ENCODE data around the gene FBXL13. TPM values are rescaled to one million over a fixed set of nuclear protein-coding genes. Genes with fewer than 3 reads are reported as not detected.
"Not testable (repeated sequence)": the region's sequence is repeated elsewhere in the genome, so short reads cannot be mapped to it uniquely, and the experiment has no call there.

Gene FBXL13
- total and polyA plus RNA-seq, 11 donors: 0.16 to 1.2 (median 0.41) TPM; not detected in 1

DNA sequence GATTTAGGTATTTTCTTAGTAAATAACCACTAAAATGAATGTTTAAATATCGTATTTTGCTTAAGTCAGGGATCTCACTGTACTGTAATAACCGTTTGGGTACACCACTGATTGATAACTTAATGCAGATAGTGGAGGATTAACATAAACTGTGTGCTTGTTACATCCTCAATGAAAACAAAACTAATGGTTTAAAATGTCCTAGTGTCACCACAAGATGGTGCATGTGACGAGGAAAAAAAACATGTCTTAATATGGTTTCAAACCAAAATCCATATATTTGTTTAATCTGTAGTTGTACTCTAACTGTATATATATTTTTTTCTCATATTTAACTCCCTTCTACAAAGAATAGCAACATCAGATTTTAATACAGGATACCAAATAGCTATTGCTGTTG lies 19.5 kb upstream of the FBXL13 start:
- no peak overlapping the region for H3K4me3 ChIP-seq
- no peaks in the 10 kb centered on the region for H3K9me3 ChIP-seq
- intact Hi-C loops (cut with DNase I): no loop called here
- no peaks in the 10 kb centered on the region for H3K27me3 ChIP-seq
- 47 to 66% (median 49%) methylated on average over 3 of the region's 3 CpGs for WGBS, 4 donors
- H3K27ac ChIP-seq: no peak overlapping the region
- H3K4me1 ChIP-seq: no peaks in the 10 kb centered on the region
- DNase-seq: no peak
- no peak for ATAC-seq
- peaks cover 0 to 82% (median 61%) of the 10 kb centered on the region in 9 donors for H3K36me3 ChIP-seq
- TF ChIP-seq, protein P1, sequence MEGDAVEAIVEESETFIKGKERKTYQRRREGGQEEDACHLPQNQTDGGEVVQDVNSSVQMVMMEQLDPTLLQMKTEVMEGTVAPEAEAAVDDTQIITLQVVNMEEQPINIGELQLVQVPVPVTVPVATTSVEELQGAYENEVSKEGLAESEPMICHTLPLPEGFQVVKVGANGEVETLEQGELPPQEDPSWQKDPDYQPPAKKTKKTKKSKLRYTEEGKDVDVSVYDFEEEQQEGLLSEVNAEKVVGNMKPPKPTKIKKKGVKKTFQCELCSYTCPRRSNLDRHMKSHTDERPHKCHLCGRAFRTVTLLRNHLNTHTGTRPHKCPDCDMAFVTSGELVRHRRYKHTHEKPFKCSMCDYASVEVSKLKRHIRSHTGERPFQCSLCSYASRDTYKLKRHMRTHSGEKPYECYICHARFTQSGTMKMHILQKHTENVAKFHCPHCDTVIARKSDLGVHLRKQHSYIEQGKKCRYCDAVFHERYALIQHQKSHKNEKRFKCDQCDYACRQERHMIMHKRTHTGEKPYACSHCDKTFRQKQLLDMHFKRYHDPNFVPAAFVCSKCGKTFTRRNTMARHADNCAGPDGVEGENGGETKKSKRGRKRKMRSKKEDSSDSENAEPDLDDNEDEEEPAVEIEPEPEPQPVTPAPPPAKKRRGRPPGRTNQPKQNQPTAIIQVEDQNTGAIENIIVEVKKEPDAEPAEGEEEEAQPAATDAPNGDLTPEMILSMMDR (IDR thresholded peaks at IDR 0.05): no peak
- TF ChIP-seq POLR2A (IDR thresholded peaks at IDR 0.05): no peak

DNA sequence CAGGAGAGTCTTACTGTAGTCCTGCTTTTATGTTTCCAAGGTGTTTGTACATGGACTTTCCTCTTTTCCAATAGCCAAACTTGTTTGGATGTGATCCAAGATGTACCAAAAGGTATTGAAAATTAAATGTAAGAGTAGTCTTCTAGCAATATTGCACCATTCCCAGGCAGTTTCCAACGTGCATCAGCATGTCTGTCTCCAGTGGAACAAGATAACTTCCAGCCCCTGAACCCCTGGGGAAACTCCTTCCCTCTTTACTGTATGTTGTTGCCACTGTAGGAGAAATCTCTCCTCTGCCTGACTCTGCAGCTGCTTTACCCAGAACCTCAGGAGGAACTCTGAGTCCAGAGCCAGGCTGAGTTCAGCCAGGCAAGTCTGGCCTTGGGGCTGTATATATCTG lies 18.8 kb upstream of the FBXL13 start:
- no peak for ATAC-seq

DNA sequence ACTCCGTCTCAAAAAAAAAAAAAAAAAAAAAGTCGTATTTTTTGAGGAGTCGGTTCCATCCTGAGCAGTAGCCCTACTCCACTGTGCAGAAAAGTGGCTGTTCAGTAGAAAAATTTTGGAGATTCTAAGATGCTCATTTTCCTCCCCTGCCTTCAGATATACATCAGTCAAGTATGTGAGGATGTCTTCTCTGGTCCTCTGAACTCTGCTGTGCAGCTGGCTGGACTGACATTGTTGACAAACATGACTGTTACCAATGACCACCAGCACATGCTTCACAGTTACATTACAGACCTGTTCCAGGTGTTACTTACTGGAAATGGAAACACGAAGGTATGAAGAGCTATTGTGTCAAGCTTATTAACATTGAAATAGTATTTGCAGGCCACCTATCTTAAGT lies 17.7 kb upstream of the FBXL13 start:
- WGBS, 4 donors: 65 to 84% (median 70%) methylated on average over 4 of the region's 4 CpGs
- H3K27me3 ChIP-seq; H3K27ac ChIP-seq; H3K4me3 ChIP-seq; DNase-seq; intact Hi-C loops (cut with DNase I); H3K4me1 ChIP-seq; ATAC-seq; H3K9me3 ChIP-seq: not testable (repeated sequence)
- peaks cover 0 to 85% (median 70%) of the 10 kb centered on the region in 9 donors for H3K36me3 ChIP-seq

More for the DNA sequence above, 18.8 kb upstream of the FBXL13 start:
- no peak overlapping the region for H3K4me3 ChIP-seq
- DNase-seq: no peak
- no peaks in the 10 kb centered on the region for H3K27me3 ChIP-seq
- intact Hi-C loops (cut with DNase I): no loop called here
- peaks cover 0 to 84% (median 68%) of the 10 kb centered on the region in 9 donors for H3K36me3 ChIP-seq
- no peaks in the 10 kb centered on the region for H3K9me3 ChIP-seq
- WGBS, 4 donors: 38 to 55% (median 49%) methylated on average over 1 of the region's 1 CpG
- no peaks in the 10 kb centered on the region for H3K4me1 ChIP-seq
- TF ChIP-seq, protein P1 (IDR thresholded peaks at IDR 0.05): no peak
- no peak for TF ChIP-seq POLR2A (IDR thresholded peaks at IDR 0.05)
- no peak overlapping the region for H3K27ac ChIP-seq

DNA sequence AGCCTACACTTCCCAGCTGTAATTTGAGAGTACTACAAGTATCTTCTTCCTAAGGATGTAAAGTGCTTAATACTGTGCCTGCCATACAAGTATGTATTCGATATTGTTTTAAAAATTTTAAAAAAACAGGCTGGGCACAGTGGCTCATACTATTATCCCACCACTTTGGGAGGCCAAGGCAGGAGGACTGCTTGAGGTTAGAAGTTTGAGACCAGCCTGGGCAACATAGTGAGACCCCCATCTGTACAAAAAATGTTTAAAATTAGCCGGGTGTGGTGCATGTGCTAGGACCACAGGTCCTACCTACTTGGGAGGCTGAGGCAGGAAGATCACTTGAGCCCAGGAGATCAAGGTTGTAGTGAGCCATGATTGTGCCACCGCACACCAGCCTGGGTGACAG lies 8.6 kb upstream of the FBXL13 start:
- WGBS, 4 donors: 94 to 96% (median 96%) methylated on average over 3 of the region's 3 CpGs
- no peaks in the 10 kb centered on the region for H3K9me3 ChIP-seq
- DNase-seq (no peak), ATAC-seq (no peak)
- no peaks in the 10 kb centered on the region for H3K27me3 ChIP-seq
- H3K4me1 ChIP-seq: no peaks in the 10 kb centered on the region
- H3K36me3 ChIP-seq: peaks cover 0 to 54% (median 51%) of the 10 kb centered on the region in 9 donors
- H3K4me3 ChIP-seq: no peak overlapping the region
- H3K27ac ChIP-seq: no peak overlapping the region
- intact Hi-C loops (cut with DNase I): loop anchor here in 1 of 10 donors (10.0 kb wide), 1 partner anchor 62 kb away; the partner anchor contains the start of gene NAPEPLD
- TF ChIP-seq, protein P1 (IDR thresholded peaks at IDR 0.05): no peak
- no peak for TF ChIP-seq POLR2A (IDR thresholded peaks at IDR 0.05)

DNA sequence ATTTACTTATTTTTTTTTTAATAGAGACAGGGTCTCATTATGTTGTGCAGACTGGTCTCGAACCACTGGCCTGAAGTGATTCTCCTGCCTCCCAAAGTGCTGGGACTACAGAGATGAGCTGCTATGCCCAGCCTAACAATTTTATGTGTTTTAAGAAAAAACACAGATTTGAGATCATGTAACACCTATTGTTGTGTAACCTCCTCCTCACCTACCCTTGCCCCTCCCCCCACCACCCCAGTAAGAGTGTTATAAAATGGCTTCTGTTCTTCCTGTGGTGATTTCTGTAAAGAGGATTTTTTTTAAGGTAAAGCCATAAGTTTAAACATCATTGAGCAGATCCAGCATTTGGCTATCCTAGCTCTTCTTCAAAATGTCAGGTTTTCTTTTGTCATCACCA lies 7.9 kb upstream of the FBXL13 start:
- ATAC-seq (no peak), DNase-seq (no peak)
- H3K36me3 ChIP-seq: peaks cover 0 to 47% (median 44%) of the 10 kb centered on the region in 9 donors
- intact Hi-C loops (cut with DNase I): loop anchor here in 1 of 10 donors (10.0 kb wide), 1 partner anchor 62 kb away; the partner anchor contains the start of gene NAPEPLD
- H3K9me3 ChIP-seq: no peaks in the 10 kb centered on the region
- TF ChIP-seq, protein P1 (IDR thresholded peaks at IDR 0.05): no peak
- TF ChIP-seq POLR2A (IDR thresholded peaks at IDR 0.05): no peak
- H3K27me3 ChIP-seq: no peaks in the 10 kb centered on the region
- no peak overlapping the region for H3K27ac ChIP-seq
- peaks cover 0 to 2% (median 0%) of the 10 kb centered on the region in 12 donors for H3K4me1 ChIP-seq
- WGBS, 4 donors: 91 to 100% (median 98%) methylated on average over 1 of the region's 1 CpG
- H3K4me3 ChIP-seq: no peak overlapping the region
